ENCODE results near the gene NAA35.

DNA sequence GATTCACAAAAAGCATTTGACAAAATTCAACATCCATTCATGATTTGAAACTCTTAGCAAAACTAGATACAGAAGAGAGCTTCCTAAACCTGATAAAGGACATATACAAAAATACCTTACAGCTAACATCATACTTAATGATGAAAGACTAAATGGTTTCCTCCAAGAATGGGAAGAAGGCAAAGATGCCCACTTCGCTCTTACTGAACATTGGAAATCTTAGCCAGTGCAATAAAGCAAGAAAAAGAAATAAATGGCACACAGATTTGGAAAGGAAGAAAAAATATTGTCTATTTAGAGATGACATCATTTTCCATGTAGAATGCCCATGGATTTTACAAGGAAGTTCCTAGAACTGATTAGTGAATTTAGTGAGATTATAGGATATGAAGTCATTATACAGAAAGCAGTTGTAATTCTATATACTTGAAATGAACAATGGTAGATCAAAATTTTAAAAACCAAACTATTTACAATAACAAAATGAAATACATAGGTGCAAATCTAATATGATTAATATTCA lies 64.4 kb downstream of the NAA35 start:
- no peak for TF ChIP-seq POLR2AphosphoS5 (IDR thresholded peaks at IDR 0.05; ENCODE audit: low read depth, low read length)
- TF ChIP-seq, protein P1, sequence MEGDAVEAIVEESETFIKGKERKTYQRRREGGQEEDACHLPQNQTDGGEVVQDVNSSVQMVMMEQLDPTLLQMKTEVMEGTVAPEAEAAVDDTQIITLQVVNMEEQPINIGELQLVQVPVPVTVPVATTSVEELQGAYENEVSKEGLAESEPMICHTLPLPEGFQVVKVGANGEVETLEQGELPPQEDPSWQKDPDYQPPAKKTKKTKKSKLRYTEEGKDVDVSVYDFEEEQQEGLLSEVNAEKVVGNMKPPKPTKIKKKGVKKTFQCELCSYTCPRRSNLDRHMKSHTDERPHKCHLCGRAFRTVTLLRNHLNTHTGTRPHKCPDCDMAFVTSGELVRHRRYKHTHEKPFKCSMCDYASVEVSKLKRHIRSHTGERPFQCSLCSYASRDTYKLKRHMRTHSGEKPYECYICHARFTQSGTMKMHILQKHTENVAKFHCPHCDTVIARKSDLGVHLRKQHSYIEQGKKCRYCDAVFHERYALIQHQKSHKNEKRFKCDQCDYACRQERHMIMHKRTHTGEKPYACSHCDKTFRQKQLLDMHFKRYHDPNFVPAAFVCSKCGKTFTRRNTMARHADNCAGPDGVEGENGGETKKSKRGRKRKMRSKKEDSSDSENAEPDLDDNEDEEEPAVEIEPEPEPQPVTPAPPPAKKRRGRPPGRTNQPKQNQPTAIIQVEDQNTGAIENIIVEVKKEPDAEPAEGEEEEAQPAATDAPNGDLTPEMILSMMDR (IDR thresholded peaks at IDR 0.05), result no peak
- TF ChIP-seq JUND (IDR thresholded peaks at IDR 0.05), result no peak
- TF ChIP-seq, protein P2, sequence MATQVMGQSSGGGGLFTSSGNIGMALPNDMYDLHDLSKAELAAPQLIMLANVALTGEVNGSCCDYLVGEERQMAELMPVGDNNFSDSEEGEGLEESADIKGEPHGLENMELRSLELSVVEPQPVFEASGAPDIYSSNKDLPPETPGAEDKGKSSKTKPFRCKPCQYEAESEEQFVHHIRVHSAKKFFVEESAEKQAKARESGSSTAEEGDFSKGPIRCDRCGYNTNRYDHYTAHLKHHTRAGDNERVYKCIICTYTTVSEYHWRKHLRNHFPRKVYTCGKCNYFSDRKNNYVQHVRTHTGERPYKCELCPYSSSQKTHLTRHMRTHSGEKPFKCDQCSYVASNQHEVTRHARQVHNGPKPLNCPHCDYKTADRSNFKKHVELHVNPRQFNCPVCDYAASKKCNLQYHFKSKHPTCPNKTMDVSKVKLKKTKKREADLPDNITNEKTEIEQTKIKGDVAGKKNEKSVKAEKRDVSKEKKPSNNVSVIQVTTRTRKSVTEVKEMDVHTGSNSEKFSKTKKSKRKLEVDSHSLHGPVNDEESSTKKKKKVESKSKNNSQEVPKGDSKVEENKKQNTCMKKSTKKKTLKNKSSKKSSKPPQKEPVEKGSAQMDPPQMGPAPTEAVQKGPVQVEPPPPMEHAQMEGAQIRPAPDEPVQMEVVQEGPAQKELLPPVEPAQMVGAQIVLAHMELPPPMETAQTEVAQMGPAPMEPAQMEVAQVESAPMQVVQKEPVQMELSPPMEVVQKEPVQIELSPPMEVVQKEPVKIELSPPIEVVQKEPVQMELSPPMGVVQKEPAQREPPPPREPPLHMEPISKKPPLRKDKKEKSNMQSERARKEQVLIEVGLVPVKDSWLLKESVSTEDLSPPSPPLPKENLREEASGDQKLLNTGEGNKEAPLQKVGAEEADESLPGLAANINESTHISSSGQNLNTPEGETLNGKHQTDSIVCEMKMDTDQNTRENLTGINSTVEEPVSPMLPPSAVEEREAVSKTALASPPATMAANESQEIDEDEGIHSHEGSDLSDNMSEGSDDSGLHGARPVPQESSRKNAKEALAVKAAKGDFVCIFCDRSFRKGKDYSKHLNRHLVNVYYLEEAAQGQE (IDR thresholded peaks at IDR 0.05; ENCODE audit: low read depth, low read length), result no peak
- TF ChIP-seq EP300 (IDR thresholded peaks at IDR 0.05; ENCODE audit: borderline replicate concordance in 1 of 2, low read depth in 1 of 2, low read length in 1 of 2), result no peak
- no peak for TF ChIP-seq RCOR1 (IDR thresholded peaks at IDR 0.05; ENCODE audit: low read length)

Measured in SK-N-SH (cell line).